GM23338 (cell line): ENCODE measurements around the gene WDR44. TPM values are rescaled to one million over a fixed set of nuclear protein-coding genes. Genes with fewer than 3 reads are reported as not detected.

Experiments
- ATAC-seq: fragments of 200-7000 bp; cut with Tn5 transposase; 3 replicates; pipeline ENCODE4 v1.9.1; 2020
- DNase-seq: peaks from one replicate; pipeline ENCODE4 v3.0.0-alpha.2; 2015; ENCODE audit warnings: low spot score
- H2AFZ ChIP-seq: fragments of 200-600 bp; sonication (generic); 2 replicates; pipeline ENCODE4 v1.8.0; 2016; ENCODE audit warnings: antibody characterized with exemption, mild to moderate bottlenecking, moderate library complexity
- H3F3A ChIP-seq: fragments of 200-600 bp; sonication (generic); replicated peaks from 2 replicates; pipeline ENCODE4 v1.8.0; 2017; ENCODE audit warnings: antibody characterized with exemption, mixed run types, low read depth
- H3K27ac ChIP-seq: fragments of 200-600 bp; sonication (generic); 2 replicates; pipeline ENCODE4 v1.6.1; 2016; ENCODE audit warnings: low read depth
- H3K27me3 ChIP-seq: fragments of 200-600 bp; sonication (generic); 2 replicates; pipeline ENCODE4 v1.8.0; 2016; ENCODE audit warnings: mild to moderate bottlenecking, mixed run types, moderate library complexity; ENCODE audit not compliant: insufficient read depth
- H3K36me3 ChIP-seq: fragments of 200-600 bp; sonication (generic); 2 replicates; pipeline ENCODE4 v1.8.0; 2016; ENCODE audit warnings: mild to moderate bottlenecking; ENCODE audit not compliant: insufficient read depth
- H3K4me1 ChIP-seq: fragments of 200-600 bp; sonication (generic); 2 replicates; pipeline ENCODE4 v1.8.0; 2016; ENCODE audit warnings: mild to moderate bottlenecking, moderate library complexity; ENCODE audit not compliant: insufficient read depth
- H3K4me2 ChIP-seq: fragments of 200-600 bp; sonication (generic); 2 replicates; pipeline ENCODE4 v1.7.1; 2017; ENCODE audit warnings: mixed run types
- H3K4me3 ChIP-seq: fragments of 200-600 bp; sonication (generic); 2 replicates; pipeline ENCODE4 v1.6.1; 2016; ENCODE audit warnings: mixed run types
- H3K79me2 ChIP-seq: fragments of 200-600 bp; sonication (generic); replicated peaks from 2 replicates; pipeline ENCODE4 v1.8.0; 2017; ENCODE audit warnings: mild to moderate bottlenecking; ENCODE audit not compliant: insufficient read depth
- H3K9me2 ChIP-seq: fragments of 200-600 bp; sonication (generic); 2 replicates; pipeline ENCODE4 v1.8.0; 2017; ENCODE audit not compliant: insufficient read depth
- H4K20me1 ChIP-seq: fragments of 200-600 bp; sonication (generic); replicated peaks from 2 replicates; pipeline ENCODE4 v1.8.0; 2017; ENCODE audit warnings: mild to moderate bottlenecking; ENCODE audit not compliant: insufficient read depth
- H3K27ac Mint-ChIP-seq: 2 replicates; pipeline ENCODE4 v1.8.0; 2020; ENCODE audit warnings: inconsistent platforms, mild to moderate bottlenecking, moderate library complexity, mixed read lengths
- H3K27me3 Mint-ChIP-seq: 3 replicates; pipeline ENCODE4 v1.8.0; 2022; ENCODE audit warnings: low read depth, mild to moderate bottlenecking, moderate library complexity, mixed read lengths, inconsistent platforms; ENCODE audit not compliant: insufficient read depth, poor library complexity
- H3K36me3 Mint-ChIP-seq: 3 replicates; pipeline ENCODE4 v1.8.0; 2021; ENCODE audit warnings: low read depth, mild to moderate bottlenecking, inconsistent platforms, moderate library complexity, mixed read lengths
- H3K4me1 Mint-ChIP-seq: 3 replicates; pipeline ENCODE4 v1.8.0; 2020; ENCODE audit warnings: mild to moderate bottlenecking, inconsistent platforms, mixed read lengths
- H3K4me3 Mint-ChIP-seq: 3 replicates; pipeline ENCODE4 v1.8.0; 2021; ENCODE audit warnings: moderate library complexity, mild to moderate bottlenecking, inconsistent platforms, mixed read lengths
- H3K9me3 Mint-ChIP-seq: 3 replicates; pipeline ENCODE4 v1.8.0; 2020; ENCODE audit warnings: moderate library complexity, mild to moderate bottlenecking, inconsistent platforms, mixed read lengths
- ETS1 ChIP-seq: IDR thresholded peaks from 2 replicates; pipeline ENCODE4 v1.6.1; 2016; ENCODE audit warnings: antibody characterized with exemption
- EZH2 ChIP-seq: fragments of 200-600 bp; sonication (generic); IDR thresholded peaks from one replicate; pipeline ENCODE4 v1.8.0; 2017; ENCODE audit warnings: antibody characterized with exemption, mild to moderate bottlenecking, low read depth; ENCODE audit not compliant: unreplicated experiment
- NANOG ChIP-seq: IDR thresholded peaks from 2 replicates; pipeline ENCODE4 v1.6.1; 2016; ENCODE audit warnings: antibody characterized with exemption, borderline replicate concordance
- microRNA counts: library from miRNA; unstranded; fragments of <30 nt; microRNA quantifications from one replicate; lab custom pipeline; 2017
- microRNA-seq: library from miRNA; unstranded; fragments of <30 nt; microRNA quantifications from one replicate; pipeline ENCODE4, GENCODE V29; 2017
- polyA plus RNA-seq: library from polyadenylated mRNA; unstranded; fragments of >200 nt; fragmentation: Nextera tagmentation; extraction: Ambion mirVana; gene quantifications from 2 replicates; pipeline ENCODE4 v1.2.1, GENCODE V29; 2016
- small RNA-seq: library from RNA; depleted of rRNA; stranded (forward); fragments of <200 nt; gene quantifications from one replicate; pipeline ENCODE3, GENCODE V24; 2014; ENCODE audit warnings: low replicate concordance
- total RNA-seq: library from RNA; depleted of rRNA; stranded (reverse); fragments of >200 nt; shearing (Covaris generic); gene quantifications from 2 replicates; pipeline ENCODE4 v1.2.3, GENCODE V29; 2014; rRNA removed
- TF ChIP-seq, protein P1 (sequence below): IDR thresholded peaks from one replicate; pipeline ENCODE4 v1.6.1; 2018; ENCODE audit warnings: antibody characterized with exemption; ENCODE audit not compliant: unreplicated experiment

WDR44 gene
- total and polyA plus RNA-seq, 2 experiments from 2014 or later: 17.5 to 21.0 TPM

DNA sequence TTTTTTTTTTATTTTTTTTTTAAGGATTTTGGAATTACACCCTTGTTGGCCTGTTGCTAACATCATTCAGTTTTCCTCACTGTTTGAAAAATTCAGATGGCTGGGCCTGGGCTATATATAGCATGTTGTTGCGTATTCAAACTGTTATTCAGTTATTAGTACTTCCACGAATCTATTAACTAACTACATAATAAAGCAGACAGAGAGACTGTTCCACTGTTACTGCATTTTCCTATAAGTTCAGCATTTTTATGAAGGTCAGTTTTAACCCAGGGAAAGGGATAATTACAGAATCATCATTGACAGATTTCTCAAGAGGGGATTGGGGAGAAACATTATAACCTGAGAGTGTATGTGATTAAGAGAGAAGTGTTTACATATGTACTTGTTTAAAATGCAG lies 152.8 kb downstream of the WDR44 start (continued):
- TF ChIP-seq, protein P1, sequence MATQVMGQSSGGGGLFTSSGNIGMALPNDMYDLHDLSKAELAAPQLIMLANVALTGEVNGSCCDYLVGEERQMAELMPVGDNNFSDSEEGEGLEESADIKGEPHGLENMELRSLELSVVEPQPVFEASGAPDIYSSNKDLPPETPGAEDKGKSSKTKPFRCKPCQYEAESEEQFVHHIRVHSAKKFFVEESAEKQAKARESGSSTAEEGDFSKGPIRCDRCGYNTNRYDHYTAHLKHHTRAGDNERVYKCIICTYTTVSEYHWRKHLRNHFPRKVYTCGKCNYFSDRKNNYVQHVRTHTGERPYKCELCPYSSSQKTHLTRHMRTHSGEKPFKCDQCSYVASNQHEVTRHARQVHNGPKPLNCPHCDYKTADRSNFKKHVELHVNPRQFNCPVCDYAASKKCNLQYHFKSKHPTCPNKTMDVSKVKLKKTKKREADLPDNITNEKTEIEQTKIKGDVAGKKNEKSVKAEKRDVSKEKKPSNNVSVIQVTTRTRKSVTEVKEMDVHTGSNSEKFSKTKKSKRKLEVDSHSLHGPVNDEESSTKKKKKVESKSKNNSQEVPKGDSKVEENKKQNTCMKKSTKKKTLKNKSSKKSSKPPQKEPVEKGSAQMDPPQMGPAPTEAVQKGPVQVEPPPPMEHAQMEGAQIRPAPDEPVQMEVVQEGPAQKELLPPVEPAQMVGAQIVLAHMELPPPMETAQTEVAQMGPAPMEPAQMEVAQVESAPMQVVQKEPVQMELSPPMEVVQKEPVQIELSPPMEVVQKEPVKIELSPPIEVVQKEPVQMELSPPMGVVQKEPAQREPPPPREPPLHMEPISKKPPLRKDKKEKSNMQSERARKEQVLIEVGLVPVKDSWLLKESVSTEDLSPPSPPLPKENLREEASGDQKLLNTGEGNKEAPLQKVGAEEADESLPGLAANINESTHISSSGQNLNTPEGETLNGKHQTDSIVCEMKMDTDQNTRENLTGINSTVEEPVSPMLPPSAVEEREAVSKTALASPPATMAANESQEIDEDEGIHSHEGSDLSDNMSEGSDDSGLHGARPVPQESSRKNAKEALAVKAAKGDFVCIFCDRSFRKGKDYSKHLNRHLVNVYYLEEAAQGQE: no peak
- TF ChIP-seq NANOG: no peak
- TF ChIP-seq EZH2: no peak

DNA sequence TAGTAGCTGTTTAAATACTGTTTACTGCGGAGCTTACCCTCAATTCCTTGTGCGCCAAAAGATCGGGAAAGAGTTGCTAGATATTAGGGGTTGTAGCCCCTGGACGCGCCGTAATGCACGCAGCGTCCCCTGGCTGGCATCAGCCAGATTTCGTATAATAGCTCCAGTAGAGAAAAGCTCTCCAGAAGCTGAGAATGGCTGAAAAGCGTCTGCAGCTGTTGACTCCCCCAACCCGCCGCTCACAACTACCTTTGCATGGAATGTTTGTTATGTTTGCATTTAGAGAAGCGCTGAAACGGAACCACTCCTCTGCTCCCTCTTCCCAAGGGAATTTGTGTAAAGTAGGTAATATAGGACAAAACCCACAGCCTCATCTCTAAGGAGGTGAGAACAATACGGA lies 153.4 kb downstream of the WDR44 start:
- Histone ChIP-seq H3F3A (0 out of 2 replicates have a peak, but pooled peaks cover 2% of the 10 kb centered on the region), H3K4me2 (peak overlapping the region; percentile 90), H4K20me1 (no peaks in the 10 kb centered on the region), H3K36me3 (no peaks in the 10 kb centered on the region), H3K27ac (peak overlapping the region; percentile 76), H3K4me1 (peaks cover 31% of the 10 kb centered on the region), H3K9me2 (no peaks in the 10 kb centered on the region), H2AFZ (no peak overlapping the region), H3K27me3 (peaks cover 26% of the 10 kb centered on the region), H3K4me3 (peak overlapping the region; percentile 49), H3K79me2 (no peaks in the 10 kb centered on the region)
- H3K4me3 Mint-ChIP-seq: peak overlapping the region; percentile 62
- H3K9me3 Mint-ChIP-seq: no peaks in the 10 kb centered on the region
- no peaks in the 10 kb centered on the region for H3K36me3 Mint-ChIP-seq
- TF ChIP-seq ETS1 (no peak), EZH2 (no peak)
- H3K27me3 Mint-ChIP-seq: peaks cover 15% of the 10 kb centered on the region
- DNase-seq (peak; percentile 64), ATAC-seq (no peak; the same call in 2 of the 3 replicates)
- H3K4me1 Mint-ChIP-seq: peaks cover 43% of the 10 kb centered on the region
- H3K27ac Mint-ChIP-seq: 0 out of 2 replicates have a peak overlapping the region, but pooled peaks have one; percentile 55

MicroRNAs encoded within 50 kb of the gene (microRNA counts, 767-probe panel; counts per million panel counts)
- microRNA hsa-miR-1277-3p (lab: Ali Mortazavi, UCI): not detected

Small RNA genes within 50 kb of the gene (microRNA-seq; reads per million reads assigned to microRNA genes)
- 3.5 reads per million, percentile 12 among the genes with 10 or more reads in this experiment for gene MIR1277

Small RNA genes within 50 kb of the gene (small RNA-seq; reads per million reads assigned to genes)
- gene MIR1277: not detected

Other genes with a start within 250 kb of the WDR44 start
- 10.8 and 10.9 TPM in 2 replicates for gene KLHL13, start 229.3 kb upstream of the WDR44 start, total RNA-seq
- 4.5 and 5.9 TPM in 2 replicates for gene KLHL13, start 229.3 kb upstream of the WDR44 start, polyA plus RNA-seq
- 12.3 and 14.6 TPM in 2 replicates for gene DOCK11, start 149.7 kb downstream of the WDR44 start, total RNA-seq
- gene DOCK11, start 149.7 kb downstream of the WDR44 start, polyA plus RNA-seq: 5.4 and 6.0 TPM in 2 replicates